GM23338 (cell line): ENCODE results near the gene KNOP1. TPM values are rescaled to one million over a fixed set of nuclear protein-coding genes. Genes with fewer than 3 reads are reported as not detected.

ENCODE experiments used
- ATAC-seq: fragments of 200-7000 bp; cut with Tn5 transposase; 3 replicates; pipeline ENCODE4 v1.9.1; 2020
- DNase-seq: peaks from one replicate; pipeline ENCODE4 v3.0.0-alpha.2; 2015; ENCODE audit warnings: low spot score
- H2AFZ ChIP-seq: fragments of 200-600 bp; sonication (generic); 2 replicates; pipeline ENCODE4 v1.8.0; 2016; ENCODE audit warnings: antibody characterized with exemption, mild to moderate bottlenecking, moderate library complexity
- H3F3A ChIP-seq: fragments of 200-600 bp; sonication (generic); replicated peaks from 2 replicates; pipeline ENCODE4 v1.8.0; 2017; ENCODE audit warnings: antibody characterized with exemption, mixed run types, low read depth
- H3K27ac ChIP-seq: fragments of 200-600 bp; sonication (generic); 2 replicates; pipeline ENCODE4 v1.6.1; 2016; ENCODE audit warnings: low read depth
- H3K27me3 ChIP-seq: fragments of 200-600 bp; sonication (generic); 2 replicates; pipeline ENCODE4 v1.8.0; 2016; ENCODE audit warnings: mild to moderate bottlenecking, mixed run types, moderate library complexity; ENCODE audit not compliant: insufficient read depth
- H3K36me3 ChIP-seq: fragments of 200-600 bp; sonication (generic); 2 replicates; pipeline ENCODE4 v1.8.0; 2016; ENCODE audit warnings: mild to moderate bottlenecking; ENCODE audit not compliant: insufficient read depth
- H3K4me1 ChIP-seq: fragments of 200-600 bp; sonication (generic); 2 replicates; pipeline ENCODE4 v1.8.0; 2016; ENCODE audit warnings: mild to moderate bottlenecking, moderate library complexity; ENCODE audit not compliant: insufficient read depth
- H3K4me2 ChIP-seq: fragments of 200-600 bp; sonication (generic); 2 replicates; pipeline ENCODE4 v1.7.1; 2017; ENCODE audit warnings: mixed run types
- H3K4me3 ChIP-seq: fragments of 200-600 bp; sonication (generic); 2 replicates; pipeline ENCODE4 v1.6.1; 2016; ENCODE audit warnings: mixed run types
- H3K79me2 ChIP-seq: fragments of 200-600 bp; sonication (generic); replicated peaks from 2 replicates; pipeline ENCODE4 v1.8.0; 2017; ENCODE audit warnings: mild to moderate bottlenecking; ENCODE audit not compliant: insufficient read depth
- H3K9me2 ChIP-seq: fragments of 200-600 bp; sonication (generic); 2 replicates; pipeline ENCODE4 v1.8.0; 2017; ENCODE audit not compliant: insufficient read depth
- H4K20me1 ChIP-seq: fragments of 200-600 bp; sonication (generic); replicated peaks from 2 replicates; pipeline ENCODE4 v1.8.0; 2017; ENCODE audit warnings: mild to moderate bottlenecking; ENCODE audit not compliant: insufficient read depth
- H3K27ac Mint-ChIP-seq: 2 replicates; pipeline ENCODE4 v1.8.0; 2020; ENCODE audit warnings: inconsistent platforms, mild to moderate bottlenecking, moderate library complexity, mixed read lengths
- H3K27me3 Mint-ChIP-seq: 3 replicates; pipeline ENCODE4 v1.8.0; 2022; ENCODE audit warnings: low read depth, mild to moderate bottlenecking, moderate library complexity, mixed read lengths, inconsistent platforms; ENCODE audit not compliant: insufficient read depth, poor library complexity
- H3K36me3 Mint-ChIP-seq: 3 replicates; pipeline ENCODE4 v1.8.0; 2021; ENCODE audit warnings: low read depth, mild to moderate bottlenecking, inconsistent platforms, moderate library complexity, mixed read lengths
- H3K4me1 Mint-ChIP-seq: 3 replicates; pipeline ENCODE4 v1.8.0; 2020; ENCODE audit warnings: mild to moderate bottlenecking, inconsistent platforms, mixed read lengths
- H3K4me3 Mint-ChIP-seq: 3 replicates; pipeline ENCODE4 v1.8.0; 2021; ENCODE audit warnings: moderate library complexity, mild to moderate bottlenecking, inconsistent platforms, mixed read lengths
- H3K9me3 Mint-ChIP-seq: 3 replicates; pipeline ENCODE4 v1.8.0; 2020; ENCODE audit warnings: moderate library complexity, mild to moderate bottlenecking, inconsistent platforms, mixed read lengths
- CREB1 ChIP-seq: fragments of 250-450 bp; sonication (Bioruptor Pico); IDR thresholded peaks from 2 replicates; pipeline ENCODE4 v1.5.0; 2020; ENCODE audit warnings: low read depth, mild to moderate bottlenecking, moderate library complexity
- CTCF ChIP-seq, 2 experiments: fragments of 200-600 bp in 1 of 2; sonication (generic) in 1 of 2; conservative IDR thresholded peaks; 2 replicates each; pipeline versions ENCODE4 v1.5.1 to v1.6.1; 2016 to 2017; ENCODE audit warnings: antibody characterized with exemption in 2 of 2, low read depth in 2 of 2, mild to moderate bottlenecking in 2 of 2, moderate library complexity in 1 of 2
- EZH2 ChIP-seq: fragments of 200-600 bp; sonication (generic); IDR thresholded peaks from one replicate; pipeline ENCODE4 v1.8.0; 2017; ENCODE audit warnings: antibody characterized with exemption, mild to moderate bottlenecking, low read depth; ENCODE audit not compliant: unreplicated experiment
- EZH2phosphoT487 ChIP-seq: fragments of 200-600 bp; sonication (generic); IDR thresholded peaks from one replicate; pipeline ENCODE4 v1.8.1; 2018; ENCODE audit warnings: antibody characterized with exemption; ENCODE audit not compliant: unreplicated experiment
- JUNB ChIP-seq: IDR thresholded peaks from one replicate; pipeline ENCODE4 v1.6.1; 2016; ENCODE audit warnings: antibody characterized with exemption; ENCODE audit not compliant: unreplicated experiment
- NANOG ChIP-seq: IDR thresholded peaks from 2 replicates; pipeline ENCODE4 v1.6.1; 2016; ENCODE audit warnings: antibody characterized with exemption, borderline replicate concordance
- POLR2AphosphoS5 ChIP-seq: IDR thresholded peaks from 2 replicates; pipeline ENCODE4 v1.6.1; 2016; ENCODE audit warnings: antibody characterized with exemption, low read depth
- REST ChIP-seq: IDR thresholded peaks from one replicate; pipeline ENCODE4 v1.6.1; 2018; ENCODE audit warnings: antibody characterized with exemption; ENCODE audit not compliant: unreplicated experiment
- STAT1 ChIP-seq: IDR thresholded peaks from one replicate; pipeline ENCODE4 v1.6.1; 2016; ENCODE audit warnings: antibody characterized with exemption; ENCODE audit not compliant: unreplicated experiment
- ZNF114 ChIP-seq: fragments of 250-450 bp; sonication (Bioruptor Pico); IDR thresholded peaks from 2 replicates; pipeline ENCODE4 v1.5.0; 2020; ENCODE audit warnings: mild to moderate bottlenecking, moderate library complexity
- ZNF331 ChIP-seq: fragments of 250-450 bp; sonication (Bioruptor Pico); IDR thresholded peaks from 2 replicates; pipeline ENCODE4 v1.5.0; 2020; ENCODE audit warnings: low read depth, mild to moderate bottlenecking, moderate library complexity
- polyA plus RNA-seq: library from polyadenylated mRNA; unstranded; fragments of >200 nt; fragmentation: Nextera tagmentation; extraction: Ambion mirVana; gene quantifications from 2 replicates; pipeline ENCODE4 v1.2.1, GENCODE V29; 2016
- total RNA-seq: library from RNA; depleted of rRNA; stranded (reverse); fragments of >200 nt; shearing (Covaris generic); gene quantifications from 2 replicates; pipeline ENCODE4 v1.2.3, GENCODE V29; 2014
- TF ChIP-seq, protein P1 (sequence below): fragments of 250-450 bp; sonication (Bioruptor Pico); IDR thresholded peaks from 2 replicates; pipeline ENCODE4 v1.5.0; 2020; ENCODE audit warnings: mild to moderate bottlenecking, moderate library complexity
- TF ChIP-seq, protein P2 (sequence below): IDR thresholded peaks from 2 replicates; pipeline ENCODE4 v1.6.1; 2016; ENCODE audit warnings: antibody characterized with exemption

The KNOP1 gene
- total and polyA plus RNA-seq, 2 experiments from 2014 or later: 57.7 to 190 TPM

DNA sequence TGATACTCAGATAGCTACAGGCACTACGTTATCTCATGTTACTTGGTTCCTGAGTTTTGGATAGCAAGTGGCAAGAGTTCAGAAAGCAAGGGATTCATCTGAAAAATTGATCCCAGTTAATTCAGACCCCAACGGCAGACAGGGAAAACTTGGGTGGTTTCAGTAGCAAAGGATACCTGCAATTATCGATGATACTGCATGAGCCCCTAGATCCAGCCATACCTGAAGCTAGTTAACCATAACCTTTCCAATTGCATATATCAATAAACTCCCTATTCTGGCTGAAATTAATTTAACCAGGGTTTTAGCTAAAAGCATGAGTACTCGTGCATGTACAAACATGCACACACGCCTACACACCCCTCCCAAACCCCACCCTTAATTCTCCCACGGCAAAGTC lies 4.3 kb downstream of the KNOP1 start:
- Histone ChIP-seq H3K4me2 (no peak overlapping the region), H3K27ac (no peak overlapping the region), H3K9me2 (no peaks in the 10 kb centered on the region), H3K4me3 (no peak overlapping the region), H4K20me1 (peaks cover 58% of the 10 kb centered on the region), H2AFZ (no peak overlapping the region), H3K4me1 (peaks cover 48% of the 10 kb centered on the region), H3K79me2 (peaks cover 92% of the 10 kb centered on the region), H3F3A (peaks cover 15% of the 10 kb centered on the region; the same call in 1 of the 2 replicates), H3K36me3 (peaks cover 25% of the 10 kb centered on the region), H3K27me3 (no peaks in the 10 kb centered on the region)
- DNase-seq (no peak), ATAC-seq (no peak)
- no peak overlapping the region for H3K27ac Mint-ChIP-seq
- peaks cover 68% of the 10 kb centered on the region for H3K4me1 Mint-ChIP-seq
- no peak overlapping the region for H3K4me3 Mint-ChIP-seq
- no peaks in the 10 kb centered on the region for H3K9me3 Mint-ChIP-seq
- no peak for TF ChIP-seq STAT1
- no peak for TF ChIP-seq CTCF (conservative IDR thresholded peaks at IDR 0.05; ENCODE audit: low read depth in 2 of 2)
- TF ChIP-seq POLR2AphosphoS5: no peak
- TF ChIP-seq CREB1: no peak
- TF ChIP-seq EZH2: no peak
- TF ChIP-seq, protein P1, sequence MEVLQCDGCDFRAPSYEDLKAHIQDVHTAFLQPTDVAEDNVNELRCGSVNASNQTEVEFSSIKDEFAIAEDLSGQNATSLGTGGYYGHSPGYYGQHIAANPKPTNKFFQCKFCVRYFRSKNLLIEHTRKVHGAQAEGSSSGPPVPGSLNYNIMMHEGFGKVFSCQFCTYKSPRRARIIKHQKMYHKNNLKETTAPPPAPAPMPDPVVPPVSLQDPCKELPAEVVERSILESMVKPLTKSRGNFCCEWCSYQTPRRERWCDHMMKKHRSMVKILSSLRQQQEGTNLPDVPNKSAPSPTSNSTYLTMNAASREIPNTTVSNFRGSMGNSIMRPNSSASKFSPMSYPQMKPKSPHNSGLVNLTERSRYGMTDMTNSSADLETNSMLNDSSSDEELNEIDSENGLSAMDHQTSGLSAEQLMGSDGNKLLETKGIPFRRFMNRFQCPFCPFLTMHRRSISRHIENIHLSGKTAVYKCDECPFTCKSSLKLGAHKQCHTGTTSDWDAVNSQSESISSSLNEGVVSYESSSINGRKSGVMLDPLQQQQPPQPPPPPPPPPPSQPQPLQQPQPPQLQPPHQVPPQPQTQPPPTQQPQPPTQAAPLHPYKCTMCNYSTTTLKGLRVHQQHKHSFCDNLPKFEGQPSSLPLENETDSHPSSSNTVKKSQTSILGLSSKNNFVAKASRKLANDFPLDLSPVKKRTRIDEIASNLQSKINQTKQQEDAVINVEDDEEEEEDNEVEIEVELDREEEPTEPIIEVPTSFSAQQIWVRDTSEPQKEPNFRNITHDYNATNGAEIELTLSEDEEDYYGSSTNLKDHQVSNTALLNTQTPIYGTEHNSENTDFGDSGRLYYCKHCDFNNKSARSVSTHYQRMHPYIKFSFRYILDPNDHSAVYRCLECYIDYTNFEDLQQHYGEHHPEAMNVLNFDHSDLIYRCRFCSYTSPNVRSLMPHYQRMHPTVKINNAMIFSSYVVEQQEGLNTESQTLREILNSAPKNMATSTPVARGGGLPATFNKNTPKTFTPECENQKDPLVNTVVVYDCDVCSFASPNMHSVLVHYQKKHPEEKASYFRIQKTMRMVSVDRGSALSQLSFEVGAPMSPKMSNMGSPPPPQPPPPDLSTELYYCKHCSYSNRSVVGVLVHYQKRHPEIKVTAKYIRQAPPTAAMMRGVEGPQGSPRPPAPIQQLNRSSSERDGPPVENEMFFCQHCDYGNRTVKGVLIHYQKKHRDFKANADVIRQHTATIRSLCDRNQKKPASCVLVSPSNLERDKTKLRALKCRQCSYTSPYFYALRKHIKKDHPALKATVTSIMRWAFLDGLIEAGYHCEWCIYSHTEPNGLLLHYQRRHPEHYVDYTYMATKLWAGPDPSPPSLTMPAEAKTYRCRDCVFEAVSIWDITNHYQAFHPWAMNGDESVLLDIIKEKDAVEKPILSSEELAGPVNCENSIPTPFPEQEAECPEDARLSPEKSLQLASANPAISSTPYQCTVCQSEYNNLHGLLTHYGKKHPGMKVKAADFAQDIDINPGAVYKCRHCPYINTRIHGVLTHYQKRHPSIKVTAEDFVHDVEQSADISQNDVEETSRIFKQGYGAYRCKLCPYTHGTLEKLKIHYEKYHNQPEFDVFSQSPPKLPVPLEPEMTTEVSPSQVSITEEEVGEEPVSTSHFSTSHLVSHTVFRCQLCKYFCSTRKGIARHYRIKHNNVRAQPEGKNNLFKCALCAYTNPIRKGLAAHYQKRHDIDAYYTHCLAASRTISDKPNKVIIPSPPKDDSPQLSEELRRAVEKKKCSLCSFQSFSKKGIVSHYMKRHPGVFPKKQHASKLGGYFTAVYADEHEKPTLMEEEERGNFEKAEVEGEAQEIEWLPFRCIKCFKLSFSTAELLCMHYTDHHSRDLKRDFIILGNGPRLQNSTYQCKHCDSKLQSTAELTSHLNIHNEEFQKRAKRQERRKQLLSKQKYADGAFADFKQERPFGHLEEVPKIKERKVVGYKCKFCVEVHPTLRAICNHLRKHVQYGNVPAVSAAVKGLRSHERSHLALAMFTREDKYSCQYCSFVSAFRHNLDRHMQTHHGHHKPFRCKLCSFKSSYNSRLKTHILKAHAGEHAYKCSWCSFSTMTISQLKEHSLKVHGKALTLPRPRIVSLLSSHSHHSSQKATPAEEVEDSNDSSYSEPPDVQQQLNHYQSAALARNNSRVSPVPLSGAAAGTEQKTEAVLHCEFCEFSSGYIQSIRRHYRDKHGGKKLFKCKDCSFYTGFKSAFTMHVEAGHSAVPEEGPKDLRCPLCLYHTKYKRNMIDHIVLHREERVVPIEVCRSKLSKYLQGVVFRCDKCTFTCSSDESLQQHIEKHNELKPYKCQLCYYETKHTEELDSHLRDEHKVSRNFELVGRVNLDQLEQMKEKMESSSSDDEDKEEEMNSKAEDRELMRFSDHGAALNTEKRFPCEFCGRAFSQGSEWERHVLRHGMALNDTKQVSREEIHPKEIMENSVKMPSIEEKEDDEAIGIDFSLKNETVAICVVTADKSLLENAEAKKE (CRISPR knock-in tag): no peak
- TF ChIP-seq JUNB: no peak
- no peak for TF ChIP-seq EZH2phosphoT487
- TF ChIP-seq NANOG: no peak
- no peak for TF ChIP-seq ZNF331 (CRISPR knock-in tag)
- no peak for TF ChIP-seq ZNF114 (CRISPR knock-in tag)
- TF ChIP-seq, protein P2, sequence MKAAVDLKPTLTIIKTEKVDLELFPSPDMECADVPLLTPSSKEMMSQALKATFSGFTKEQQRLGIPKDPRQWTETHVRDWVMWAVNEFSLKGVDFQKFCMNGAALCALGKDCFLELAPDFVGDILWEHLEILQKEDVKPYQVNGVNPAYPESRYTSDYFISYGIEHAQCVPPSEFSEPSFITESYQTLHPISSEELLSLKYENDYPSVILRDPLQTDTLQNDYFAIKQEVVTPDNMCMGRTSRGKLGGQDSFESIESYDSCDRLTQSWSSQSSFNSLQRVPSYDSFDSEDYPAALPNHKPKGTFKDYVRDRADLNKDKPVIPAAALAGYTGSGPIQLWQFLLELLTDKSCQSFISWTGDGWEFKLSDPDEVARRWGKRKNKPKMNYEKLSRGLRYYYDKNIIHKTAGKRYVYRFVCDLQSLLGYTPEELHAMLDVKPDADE: no peak
- TF ChIP-seq REST: no peak
- peaks cover 28% of the 10 kb centered on the region for H3K27me3 Mint-ChIP-seq
- peaks cover 84% of the 10 kb centered on the region for H3K36me3 Mint-ChIP-seq
